Kidney tubule cell (primary cell): Measurements from ENCODE around the gene AGBL1.
A peak's percentile ranks its signal among the peaks of the same experiment; 100 is the strongest.

Experiments
- DNase-seq: peaks from one replicate; pipeline ENCODE4 v3.0.0-alpha.2; 2018; ENCODE audit warnings: low spot score

The AGBL1 gene

GRCh38 chr15:86872782-86873181 is 793.1 kb downstream of the AGBL1 start:
- DNase-seq = no peak

- no peak for DNase-seq
Measured at GRCh38 chr15:86875067-86875466, 795.4 kb downstream of the AGBL1 start.

GRCh38 chr15:86876387-86876944 is 796.8 kb downstream of the AGBL1 start:
- DNase-seq = no peak

GRCh38 chr15:86877171-86877631 is 797.5 kb downstream of the AGBL1 start:
- peak; percentile 79 for DNase-seq

GRCh38 chr15:86878844-86879243 is 799.2 kb downstream of the AGBL1 start:
- peak; percentile 30 for DNase-seq

GRCh38 chr15:86879250-86880229 is 799.9 kb downstream of the AGBL1 start:
- DNase-seq = no peak

GRCh38 chr15:86885616-86886015 is 805.9 kb downstream of the AGBL1 start:
- DNase-seq = no peak

GRCh38 chr15:86892774-86893449 is 813.2 kb downstream of the AGBL1 start:
- DNase-seq = peak; percentile 82

GRCh38 chr15:86894269-86894668 is 814.6 kb downstream of the AGBL1 start:
- DNase-seq = no peak

GRCh38 chr15:86903642-86904421 is 824.2 kb downstream of the AGBL1 start:
- DNase-seq = no peak

GRCh38 chr15:86905625-86906256 is 826.1 kb downstream of the AGBL1 start:
- no peak for DNase-seq

GRCh38 chr15:86906376-86906775 is 826.7 kb downstream of the AGBL1 start:
- peak; percentile 65 for DNase-seq

- no peak for DNase-seq
Measured at GRCh38 chr15:86911022-86911421, 831.4 kb downstream of the AGBL1 start.

GRCh38 chr15:86912661-86913060 is 833.0 kb downstream of the AGBL1 start:
- DNase-seq = no peak

GRCh38 chr15:86915811-86916331 is 836.2 kb downstream of the AGBL1 start:
- DNase-seq = peak; percentile 69

GRCh38 chr15:86916671-86917360 is 837.1 kb downstream of the AGBL1 start:
- no peak for DNase-seq

GRCh38 chr15:86917361-86917671 is 837.6 kb downstream of the AGBL1 start:
- DNase-seq = no peak

GRCh38 chr15:86919581-86919980 is 839.9 kb downstream of the AGBL1 start:
- DNase-seq = no peak

- DNase-seq = no peak
Measured at GRCh38 chr15:86929461-86929860, 849.8 kb downstream of the AGBL1 start.

- DNase-seq = no peak
Measured at GRCh38 chr15:86932456-86932855, 852.8 kb downstream of the AGBL1 start.

- DNase-seq = no peak
Measured at GRCh38 chr15:86935841-86936240, 856.2 kb downstream of the AGBL1 start.
